ENCODE measurements around the gene UST.

- TF ChIP-seq JUN (CRISPR knock-in tag; IDR thresholded peaks at IDR 0.05): no peak
- no peak for TF ChIP-seq CTCF (IDR thresholded peaks at IDR 0.05)
- TF ChIP-seq, protein P1, sequence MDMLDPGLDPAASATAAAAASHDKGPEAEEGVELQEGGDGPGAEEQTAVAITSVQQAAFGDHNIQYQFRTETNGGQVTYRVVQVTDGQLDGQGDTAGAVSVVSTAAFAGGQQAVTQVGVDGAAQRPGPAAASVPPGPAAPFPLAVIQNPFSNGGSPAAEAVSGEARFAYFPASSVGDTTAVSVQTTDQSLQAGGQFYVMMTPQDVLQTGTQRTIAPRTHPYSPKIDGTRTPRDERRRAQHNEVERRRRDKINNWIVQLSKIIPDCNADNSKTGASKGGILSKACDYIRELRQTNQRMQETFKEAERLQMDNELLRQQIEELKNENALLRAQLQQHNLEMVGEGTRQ (CRISPR knock-in tag; IDR thresholded peaks at IDR 0.05): no peak
- no peak for TF ChIP-seq FOXJ3 (CRISPR knock-in tag; IDR thresholded peaks at IDR 0.05; ENCODE audit: borderline replicate concordance)
- TF ChIP-seq, protein P2, sequence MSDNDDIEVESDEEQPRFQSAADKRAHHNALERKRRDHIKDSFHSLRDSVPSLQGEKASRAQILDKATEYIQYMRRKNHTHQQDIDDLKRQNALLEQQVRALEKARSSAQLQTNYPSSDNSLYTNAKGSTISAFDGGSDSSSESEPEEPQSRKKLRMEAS (CRISPR knock-in tag; IDR thresholded peaks at IDR 0.05): no peak
- TF ChIP-seq ZNF416 (CRISPR knock-in tag; IDR thresholded peaks at IDR 0.05): no peak
- TF ChIP-seq NR2C2 (CRISPR knock-in tag; IDR thresholded peaks at IDR 0.05): no peak
- TF ChIP-seq PRDM15 (CRISPR knock-in tag; IDR thresholded peaks at IDR 0.05): no peak
- TF ChIP-seq, protein P3, sequence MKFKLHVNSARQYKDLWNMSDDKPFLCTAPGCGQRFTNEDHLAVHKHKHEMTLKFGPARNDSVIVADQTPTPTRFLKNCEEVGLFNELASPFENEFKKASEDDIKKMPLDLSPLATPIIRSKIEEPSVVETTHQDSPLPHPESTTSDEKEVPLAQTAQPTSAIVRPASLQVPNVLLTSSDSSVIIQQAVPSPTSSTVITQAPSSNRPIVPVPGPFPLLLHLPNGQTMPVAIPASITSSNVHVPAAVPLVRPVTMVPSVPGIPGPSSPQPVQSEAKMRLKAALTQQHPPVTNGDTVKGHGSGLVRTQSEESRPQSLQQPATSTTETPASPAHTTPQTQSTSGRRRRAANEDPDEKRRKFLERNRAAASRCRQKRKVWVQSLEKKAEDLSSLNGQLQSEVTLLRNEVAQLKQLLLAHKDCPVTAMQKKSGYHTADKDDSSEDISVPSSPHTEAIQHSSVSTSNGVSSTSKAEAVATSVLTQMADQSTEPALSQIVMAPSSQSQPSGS (CRISPR knock-in tag; IDR thresholded peaks at IDR 0.05; ENCODE audit: borderline replicate concordance, low read depth): no peak
- TF ChIP-seq, protein P4, sequence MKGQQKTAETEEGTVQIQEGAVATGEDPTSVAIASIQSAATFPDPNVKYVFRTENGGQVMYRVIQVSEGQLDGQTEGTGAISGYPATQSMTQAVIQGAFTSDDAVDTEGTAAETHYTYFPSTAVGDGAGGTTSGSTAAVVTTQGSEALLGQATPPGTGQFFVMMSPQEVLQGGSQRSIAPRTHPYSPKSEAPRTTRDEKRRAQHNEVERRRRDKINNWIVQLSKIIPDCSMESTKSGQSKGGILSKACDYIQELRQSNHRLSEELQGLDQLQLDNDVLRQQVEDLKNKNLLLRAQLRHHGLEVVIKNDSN (CRISPR knock-in tag; IDR thresholded peaks at IDR 0.05): no peak
- no peak for TF ChIP-seq SP1 (CRISPR knock-in tag; conservative IDR thresholded peaks at IDR 0.05)
- no peak for TF ChIP-seq FOXP1 (CRISPR knock-in tag; IDR thresholded peaks at IDR 0.05; ENCODE audit: borderline replicate concordance)
Measured at GRCh38 chr6:148762231-148762630, 15.4 kb downstream of the UST start.

Data from WTC11 (cell line).